ENCODE data around the gene ITFG2. TPM values are rescaled to one million over a fixed set of nuclear protein-coding genes. Genes with fewer than 3 reads are reported as not detected.

Gene ITFG2
- total RNA-seq, 1 experiment from 2014 or later: 28.1 TPM

- ChIA-PET POLR2A (interaction anchor here (0.7 to 1.1 kb wide), 4 partner anchors 8 to 519 kb away, joined by 3 to 8 read pairs (median 4); no protein-coding TSS in a partner anchor), CTCF (interaction anchor here (0.7 to 1.3 kb wide), 2 partner anchors 9 to 84 kb away, joined by 3 to 4 read pairs; no protein-coding TSS in a partner anchor)
- no peak for TF ChIP-seq CTCF (IDR thresholded peaks at IDR 0.05; ENCODE audit: unreplicated experiment)
- no peak overlapping the region for H3K27ac Mint-ChIP-seq (ENCODE audit: low read depth, unreplicated experiment)
- no peaks in the 10 kb centered on the region for H3K27me3 Mint-ChIP-seq (ENCODE audit: insufficient read depth, unreplicated experiment)
- no TSS peak for BruUV-seq (replicated peaks)
- H3K4me3 Mint-ChIP-seq (ENCODE audit: unreplicated experiment): no peak overlapping the region
- H3K9me3 Mint-ChIP-seq (ENCODE audit: unreplicated experiment): no peaks in the 10 kb centered on the region
- intact Hi-C loops (cut with micrococcal nuclease): no loop called here
- H3K36me3 Mint-ChIP-seq (ENCODE audit: insufficient read depth, unreplicated experiment): peaks cover 70% of the 10 kb centered on the region
- no peak for DNase-seq (ENCODE audit: unreplicated experiment)
- no peaks in the 10 kb centered on the region for H3K4me1 Mint-ChIP-seq (ENCODE audit: insufficient read depth, unreplicated experiment)
Measured at GRCh38 chr12:2804393-2805142, 7.9 kb upstream of the ITFG2 start.

DNA sequence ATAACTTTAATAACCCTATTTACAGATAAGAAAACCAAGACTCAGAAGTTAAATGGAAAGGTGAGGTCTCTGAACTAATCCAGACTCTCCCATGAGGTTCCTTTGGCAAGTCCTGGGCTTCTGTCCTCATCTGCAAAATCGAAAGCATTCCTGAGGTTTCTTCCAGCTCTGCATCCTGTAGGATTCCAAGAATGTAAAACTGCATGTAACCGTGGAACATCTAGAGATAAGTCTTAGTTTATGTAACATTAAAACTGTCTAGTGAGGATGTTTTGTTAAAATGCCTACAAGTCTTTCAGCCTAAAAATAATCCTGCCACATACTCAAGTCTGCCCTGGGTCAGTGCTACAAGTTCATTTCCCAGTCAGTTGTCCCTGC lies 7.3 kb upstream of the ITFG2 start:
- POLR2A ChIA-PET: interaction anchor here (0.7 to 1.1 kb wide), 2 partner anchors 9 to 15 kb away, joined by 3 to 8 read pairs; no protein-coding TSS in a partner anchor
- peaks cover 64% of the 10 kb centered on the region for H3K36me3 Mint-ChIP-seq (ENCODE audit: insufficient read depth, unreplicated experiment)

DNA sequence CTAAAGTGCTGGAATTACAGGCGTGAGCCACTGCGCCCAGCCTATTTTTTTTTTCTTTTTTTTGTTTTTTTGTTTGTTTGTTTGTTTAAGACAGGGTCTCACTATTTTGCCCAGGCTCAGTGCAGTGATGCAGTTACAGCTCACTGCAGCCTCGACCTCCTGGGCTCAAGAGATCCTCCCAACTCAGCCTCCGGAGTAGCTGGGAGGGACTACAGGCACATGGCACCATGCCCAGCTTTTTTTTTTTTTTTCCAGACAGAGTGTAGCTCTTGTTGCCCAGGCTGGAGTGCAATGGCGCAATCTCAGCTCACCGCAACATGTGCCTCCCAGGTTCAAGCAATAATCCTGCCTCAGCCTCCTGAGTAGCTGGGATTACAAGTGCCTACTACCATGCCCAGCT lies 5.8 kb upstream of the ITFG2 start:
- intact Hi-C loops (cut with micrococcal nuclease): no loop called here
- Mint-ChIP-seq H3K36me3 (ENCODE audit: insufficient read depth, unreplicated experiment) (peaks cover 49% of the 10 kb centered on the region), H3K4me1 (ENCODE audit: insufficient read depth, unreplicated experiment) (no peaks in the 10 kb centered on the region), H3K27me3 (ENCODE audit: insufficient read depth, unreplicated experiment) (no peaks in the 10 kb centered on the region), H3K4me3 (ENCODE audit: unreplicated experiment) (no peak overlapping the region), H3K27ac (ENCODE audit: low read depth, unreplicated experiment) (no peak overlapping the region), H3K9me3 (ENCODE audit: unreplicated experiment) (no peaks in the 10 kb centered on the region)
- CTCF ChIA-PET: no interaction called here
- DNase-seq (ENCODE audit: unreplicated experiment): peak; percentile 72
- TF ChIP-seq CTCF (IDR thresholded peaks at IDR 0.05; ENCODE audit: unreplicated experiment): no peak
- POLR2A ChIA-PET: interaction anchor here (1.4 kb wide), 1 partner anchor 11 kb away, joined by 11 read pairs; no protein-coding TSS in a partner anchor
- BruUV-seq (replicated peaks): no TSS peak

More for the DNA sequence above, 7.3 kb upstream of the ITFG2 start:
- no peak for DNase-seq (ENCODE audit: unreplicated experiment)
- no peak overlapping the region for H3K4me3 Mint-ChIP-seq (ENCODE audit: unreplicated experiment)
- H3K27ac Mint-ChIP-seq (ENCODE audit: low read depth, unreplicated experiment): no peak overlapping the region
- BruUV-seq (replicated peaks): no TSS peak
- no peak for TF ChIP-seq CTCF (IDR thresholded peaks at IDR 0.05; ENCODE audit: unreplicated experiment)
- H3K4me1 Mint-ChIP-seq (ENCODE audit: insufficient read depth, unreplicated experiment): no peaks in the 10 kb centered on the region
- CTCF ChIA-PET: interaction anchor here (0.6 kb wide), 1 partner anchor 95 kb away, joined by 4 read pairs; no protein-coding TSS in a partner anchor
- intact Hi-C loops (cut with micrococcal nuclease): no loop called here
- H3K9me3 Mint-ChIP-seq (ENCODE audit: unreplicated experiment): no peaks in the 10 kb centered on the region
- no peaks in the 10 kb centered on the region for H3K27me3 Mint-ChIP-seq (ENCODE audit: insufficient read depth, unreplicated experiment)

- Mint-ChIP-seq H3K4me1 (ENCODE audit: insufficient read depth, unreplicated experiment) (peaks cover 6% of the 10 kb centered on the region), H3K4me3 (ENCODE audit: unreplicated experiment) (peak overlapping the region; percentile 100), H3K27ac (ENCODE audit: low read depth, unreplicated experiment) (peak overlapping the region; percentile 98), H3K36me3 (ENCODE audit: insufficient read depth, unreplicated experiment) (peaks cover 22% of the 10 kb centered on the region), H3K27me3 (ENCODE audit: insufficient read depth, unreplicated experiment) (no peaks in the 10 kb centered on the region), H3K9me3 (ENCODE audit: unreplicated experiment) (no peaks in the 10 kb centered on the region)
- BruUV-seq (replicated peaks): no TSS peak
- CTCF ChIA-PET: interaction anchor here (0.7 to 3.8 kb wide), 3 partner anchors 12 to 21 kb away, joined by 3 to 26 read pairs (median 15); no protein-coding TSS in a partner anchor
- no peak for DNase-seq (ENCODE audit: unreplicated experiment)
- no peak for TF ChIP-seq CTCF (IDR thresholded peaks at IDR 0.05; ENCODE audit: unreplicated experiment)
- POLR2A ChIA-PET: interaction anchor here (0.6 to 7.6 kb wide), 3 partner anchors 13 to 102 kb away, joined by 3 to 128 read pairs (median 5); partner anchors contain the start of gene FKBP4
- intact Hi-C loops (cut with micrococcal nuclease): loop anchor here (2.0 kb wide), 1 partner anchor 17 kb away; the partner anchor contains the start of gene FKBP4
Measured at GRCh38 chr12:2811801-2812200, 667 bp upstream of the ITFG2 start.
